ENCODE measurements around the gene SLC2A6. TPM values are rescaled to one million over a fixed set of nuclear protein-coding genes. Genes with fewer than 3 reads are reported as not detected.

SLC2A6 gene
- total RNA-seq, 1 experiment from 2014 or later = 18.7 TPM

DNA sequence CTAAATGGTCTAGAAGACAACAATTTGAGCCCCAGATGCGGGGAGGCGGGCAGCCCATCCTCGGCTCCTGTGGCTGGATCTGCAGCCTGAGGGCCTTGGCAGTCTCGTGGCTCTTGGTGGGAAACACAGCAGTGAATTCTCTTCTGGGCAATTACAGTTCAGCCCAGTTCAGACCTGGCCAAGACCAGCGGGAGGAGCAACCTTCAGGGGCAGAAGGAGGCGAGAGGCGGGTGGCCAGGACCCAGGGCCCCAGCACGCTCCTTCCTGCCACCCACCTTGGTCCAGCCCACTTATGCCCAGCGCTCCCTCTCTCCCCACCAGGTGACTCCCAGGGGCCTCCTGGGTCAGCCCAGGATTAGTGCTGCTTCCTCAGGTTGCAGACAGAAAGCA is 38.1 kb upstream of the SLC2A6 start:
- no peak overlapping the region for H3K4me2 ChIP-seq (ENCODE audit: insufficient read depth, insufficient read length, low read length)
- no peaks in the 10 kb centered on the region for H3K36me3 Mint-ChIP-seq (ENCODE audit: insufficient read depth in 1 of 3, low read depth in 3 of 3)
- peaks cover 0 to 6% of the 10 kb centered on the region in 2 experiments; a peak in 1 of 4 replicates for H3K4me1 Mint-ChIP-seq
- H3K79me2 ChIP-seq (ENCODE audit: insufficient read depth, low read length) = no peaks in the 10 kb centered on the region
- H4K5ac ChIP-seq (ENCODE audit: insufficient read length, low read depth, low read length) = no peak overlapping the region
- H3K27me3 Mint-ChIP-seq (ENCODE audit: low read depth) = peaks cover 7% of the 10 kb centered on the region
- no peak overlapping the region for H2BK20ac ChIP-seq (ENCODE audit: low read depth, low read length, poor library complexity, severe bottlenecking)
- H4K8ac ChIP-seq (replicated peaks; ENCODE audit: insufficient read length, low read depth, low read length) = no peak overlapping the region
- no peak overlapping the region for H2BK120ac ChIP-seq (ENCODE audit: low read depth, low read length, poor library complexity, severe bottlenecking)
- H3T11ph ChIP-seq (ENCODE audit: low read length) = no peak overlapping the region
- H3K4me1 ChIP-seq (ENCODE audit: insufficient read depth, low read length) = no peaks in the 10 kb centered on the region
- WGBS (ENCODE audit: extremely low coverage, insufficient read length, low lambda C conversion rate) = no CpG with 5 or more reads among the region's 9 CpGs
- no peak overlapping the region for H2AFZ ChIP-seq (ENCODE audit: low read length)
- no peak overlapping the region for H3K14ac ChIP-seq (ENCODE audit: insufficient read depth, low read length)
- H3K9me3 Mint-ChIP-seq = no peaks in the 10 kb centered on the region
- H2AK5ac ChIP-seq (ENCODE audit: insufficient read length, low read length) = no peak overlapping the region
- no peak overlapping the region for H3K23ac ChIP-seq (ENCODE audit: insufficient read length, low read depth, low read length)
- no peak overlapping the region for H4K91ac ChIP-seq (ENCODE audit: insufficient read length, low read depth, low read length)
- H3K27ac ChIP-seq (ENCODE audit: insufficient read length, low read depth, low read length) = no peak overlapping the region
- no peaks in the 10 kb centered on the region for H3K23me2 ChIP-seq (ENCODE audit: insufficient read length, low read depth, low read length, poor library complexity, severe bottlenecking)
- H3K4ac ChIP-seq (ENCODE audit: low read depth, low read length) = no peak overlapping the region
- no peaks in the 10 kb centered on the region for H4K20me1 ChIP-seq (ENCODE audit: control insufficient read depth, insufficient read depth, insufficient read length)
- H3K79me1 ChIP-seq (ENCODE audit: insufficient read depth, low read depth, low read length, poor library complexity, severe bottlenecking) = no peaks in the 10 kb centered on the region
- no peaks in the 10 kb centered on the region for H3K27me3 ChIP-seq (ENCODE audit: insufficient read depth, low read length)
- H2BK5ac ChIP-seq (ENCODE audit: insufficient read length, low read length) = no peak overlapping the region
- TF ChIP-seq, protein P1, sequence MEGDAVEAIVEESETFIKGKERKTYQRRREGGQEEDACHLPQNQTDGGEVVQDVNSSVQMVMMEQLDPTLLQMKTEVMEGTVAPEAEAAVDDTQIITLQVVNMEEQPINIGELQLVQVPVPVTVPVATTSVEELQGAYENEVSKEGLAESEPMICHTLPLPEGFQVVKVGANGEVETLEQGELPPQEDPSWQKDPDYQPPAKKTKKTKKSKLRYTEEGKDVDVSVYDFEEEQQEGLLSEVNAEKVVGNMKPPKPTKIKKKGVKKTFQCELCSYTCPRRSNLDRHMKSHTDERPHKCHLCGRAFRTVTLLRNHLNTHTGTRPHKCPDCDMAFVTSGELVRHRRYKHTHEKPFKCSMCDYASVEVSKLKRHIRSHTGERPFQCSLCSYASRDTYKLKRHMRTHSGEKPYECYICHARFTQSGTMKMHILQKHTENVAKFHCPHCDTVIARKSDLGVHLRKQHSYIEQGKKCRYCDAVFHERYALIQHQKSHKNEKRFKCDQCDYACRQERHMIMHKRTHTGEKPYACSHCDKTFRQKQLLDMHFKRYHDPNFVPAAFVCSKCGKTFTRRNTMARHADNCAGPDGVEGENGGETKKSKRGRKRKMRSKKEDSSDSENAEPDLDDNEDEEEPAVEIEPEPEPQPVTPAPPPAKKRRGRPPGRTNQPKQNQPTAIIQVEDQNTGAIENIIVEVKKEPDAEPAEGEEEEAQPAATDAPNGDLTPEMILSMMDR (conservative IDR thresholded peaks at IDR 0.05) = no peak
- H3K56ac ChIP-seq (ENCODE audit: insufficient read length, low read depth, low read length) = no peak overlapping the region
- H3K27ac Mint-ChIP-seq = no peak overlapping the region
- no peak overlapping the region for H3K18ac ChIP-seq (ENCODE audit: insufficient read length, low read depth, low read length)
- no peak overlapping the region for H2BK15ac ChIP-seq (ENCODE audit: low read depth, low read length)
- H3K9ac ChIP-seq (ENCODE audit: extremely low read depth, insufficient read length, low read length) = no peak overlapping the region
- H2BK12ac ChIP-seq (ENCODE audit: insufficient read length, low read depth, low read length) = no peak overlapping the region
- no peaks in the 10 kb centered on the region for H3K9me3 ChIP-seq (ENCODE audit: control insufficient read depth, low read depth, low read length)
- DNase-seq = no peak
- no peak overlapping the region for H3K4me3 Mint-ChIP-seq
